GM19452 (cell line): ENCODE results near the gene OR2T2.
A peak's percentile ranks its signal among the peaks of the same experiment; 100 is the strongest.
"Not testable (repeated sequence)": the region's sequence is repeated elsewhere in the genome, so short reads cannot be mapped to it uniquely, and the experiment has no call there.

Experiments
- ATAC-seq: cut with Tn5 transposase; IDR thresholded peaks from one replicate; pipeline ENCODE4 v1.9.1; 2021; ENCODE audit not compliant: unreplicated experiment

The OR2T2 gene

DNA sequence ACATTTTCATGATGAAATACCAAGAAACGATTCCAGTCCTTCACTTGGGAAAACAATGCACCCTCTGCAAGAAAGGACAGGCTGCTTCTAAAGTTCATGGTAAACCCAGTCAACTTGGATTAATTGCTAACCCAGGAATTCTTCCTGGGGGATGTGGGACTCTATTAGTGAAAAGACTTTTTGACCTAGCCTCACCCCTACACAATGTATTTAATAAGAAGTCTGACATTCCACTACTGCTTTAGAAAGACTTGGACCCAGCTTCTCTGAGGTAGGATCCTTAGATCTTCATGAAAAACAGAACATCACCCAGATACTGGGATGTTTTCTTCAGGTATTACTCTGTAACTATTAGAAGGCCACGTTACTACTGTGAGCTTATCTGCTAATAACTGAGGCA lies at the start of gene OR2T2:
OR2T2 (plus strand) TSS at position 239 of the 400 bp plus-strand sequence. CDS start 7,161 bp downstream, outside the sequence.
- not testable (repeated sequence) for ATAC-seq

DNA sequence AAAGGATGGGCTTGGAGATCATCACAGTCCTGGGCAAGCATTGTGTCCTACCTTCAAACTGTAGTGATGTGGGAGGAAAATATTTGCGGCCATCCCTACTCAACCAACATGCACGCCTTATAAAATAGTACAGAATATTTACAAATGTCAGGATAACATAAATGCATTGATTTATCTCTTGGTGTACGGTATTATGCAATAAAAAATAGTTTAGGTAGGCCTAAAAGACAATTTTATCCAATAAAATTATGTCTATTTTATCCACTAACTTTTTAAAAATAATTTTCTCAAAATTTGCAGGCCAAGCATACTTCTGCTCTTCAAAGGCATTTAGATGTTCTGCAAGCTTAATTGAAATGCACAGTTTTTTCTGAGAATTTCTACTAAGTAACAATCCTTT lies 42.7 kb upstream of the OR2T2 start, which contains the start of gene OR2T1:
OR2T1 (plus strand) TSS at position 301 of the 400 bp plus-strand sequence. CDS start 3,100 bp downstream, outside the sequence.
- ATAC-seq: no peak

DNA sequence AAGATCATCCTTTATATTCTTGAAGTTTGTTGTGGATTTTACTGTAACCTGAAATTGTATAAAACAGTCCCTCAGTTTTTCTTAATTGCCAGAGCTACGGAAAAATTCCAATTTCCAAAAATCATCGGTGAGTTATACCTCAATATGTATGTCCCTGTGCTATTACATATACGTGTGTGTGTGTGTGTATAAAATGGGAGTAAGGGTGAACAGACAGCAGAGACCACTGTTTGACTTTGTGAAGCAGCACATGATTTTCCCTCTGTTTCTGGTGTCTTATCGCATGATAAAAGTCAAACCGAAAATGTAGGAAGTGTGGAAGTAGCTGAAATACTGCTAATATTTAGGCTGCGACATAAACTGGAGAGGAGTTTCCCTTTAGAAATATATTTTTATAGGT lies 41.4 kb upstream of the OR2T2 start:
- ATAC-seq: no peak

DNA sequence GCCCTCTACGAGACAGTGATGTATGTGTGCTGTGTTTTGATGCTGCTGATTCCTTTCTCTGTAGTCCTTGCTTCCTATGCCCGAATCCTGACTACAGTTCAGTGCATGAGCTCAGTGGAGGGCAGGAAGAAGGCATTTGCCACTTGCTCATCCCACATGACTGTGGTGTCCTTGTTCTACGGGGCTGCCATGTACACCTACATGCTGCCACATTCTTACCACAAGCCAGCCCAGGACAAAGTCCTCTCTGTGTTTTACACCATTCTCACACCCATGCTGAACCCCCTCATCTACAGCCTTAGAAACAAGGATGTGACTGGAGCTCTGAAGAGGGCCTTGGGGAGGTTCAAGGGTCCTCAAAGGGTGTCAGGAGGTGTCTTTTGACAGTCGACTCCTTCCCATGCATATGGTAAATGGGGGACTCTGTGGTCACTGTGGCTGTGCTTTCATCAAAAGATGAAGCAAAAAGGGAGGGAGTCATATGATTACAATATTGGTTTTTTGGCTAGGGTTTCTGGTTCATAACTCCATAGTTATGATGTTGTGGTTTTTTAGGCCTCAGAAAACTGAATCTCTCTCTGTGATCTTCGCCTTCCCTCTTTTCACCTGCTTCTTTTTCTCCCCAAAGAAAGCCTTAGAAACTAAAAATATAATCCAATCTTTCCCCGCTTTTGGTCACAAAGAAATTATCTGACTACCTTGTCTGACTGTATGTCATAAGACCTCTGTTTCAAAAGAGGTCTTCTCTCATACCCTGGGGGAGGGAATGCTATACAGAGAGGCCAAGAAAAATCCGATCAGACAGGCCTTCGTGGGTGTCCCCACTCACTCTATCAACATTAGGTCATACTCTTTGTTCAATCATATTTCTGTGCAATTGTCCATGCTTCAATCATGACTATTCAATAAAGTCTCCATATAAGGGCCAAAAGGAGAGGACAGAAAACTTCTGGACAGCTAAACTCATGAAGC lies 38.4 kb upstream of the OR2T2 start:
- no peak for ATAC-seq

DNA sequence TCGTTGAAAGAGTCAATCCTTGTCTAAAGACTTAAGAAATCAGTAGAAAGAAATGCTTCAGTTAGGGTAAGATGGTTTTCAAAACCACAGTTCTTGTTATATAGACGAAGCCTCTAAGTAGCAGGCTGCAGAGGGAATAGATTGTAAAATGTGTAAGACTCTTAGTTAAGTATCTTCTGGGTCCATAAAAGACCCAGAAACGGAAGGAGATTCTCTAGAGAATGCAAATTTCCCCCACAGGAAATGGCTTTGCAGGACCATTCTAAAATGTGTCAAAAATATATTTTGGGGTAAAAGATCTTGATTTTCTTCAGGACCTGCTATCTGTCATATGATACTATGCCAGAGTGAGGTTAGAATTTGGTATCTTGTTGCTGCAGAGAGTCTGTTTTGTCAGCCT lies 29.2 kb upstream of the OR2T2 start:
- no peak for ATAC-seq

GRCh38 chr1:248417854-248418253 lies 27.6 kb upstream of the OR2T2 start:
- ATAC-seq: no peak

GRCh38 chr1:248421384-248421783 lies 24.1 kb upstream of the OR2T2 start:
- ATAC-seq: no peak

DNA sequence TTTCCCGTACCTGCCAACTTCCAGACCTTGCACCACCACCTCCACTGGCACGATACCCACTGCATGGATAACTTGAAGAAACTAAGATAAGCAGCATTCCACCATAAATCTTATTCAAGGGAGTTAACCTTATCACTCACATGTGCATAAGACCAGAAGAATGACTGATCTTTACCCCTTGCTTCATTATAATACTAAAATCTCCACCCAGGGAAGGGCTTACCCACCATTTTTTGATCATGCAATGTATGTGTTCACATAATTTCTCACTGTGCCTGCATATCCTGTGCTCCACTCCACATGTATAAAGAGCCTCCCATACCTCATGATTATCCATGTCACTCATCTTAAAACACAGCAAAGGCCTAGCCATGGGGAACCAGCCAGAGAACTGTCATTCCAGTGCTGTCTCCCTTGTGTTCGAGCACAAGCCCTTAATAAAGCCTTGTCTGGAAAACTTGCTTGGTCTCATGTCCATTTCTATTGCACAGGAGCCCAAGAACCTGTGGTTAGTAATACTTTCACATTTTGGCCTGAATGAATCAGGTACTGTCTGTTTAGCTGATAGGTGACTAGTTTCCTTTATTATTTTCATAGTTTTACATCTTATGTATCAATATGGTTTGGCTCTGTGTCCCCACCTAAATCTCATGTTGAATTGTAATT lies 17.8 kb upstream of the OR2T2 start:
- peak; percentile 77 for ATAC-seq

DNA sequence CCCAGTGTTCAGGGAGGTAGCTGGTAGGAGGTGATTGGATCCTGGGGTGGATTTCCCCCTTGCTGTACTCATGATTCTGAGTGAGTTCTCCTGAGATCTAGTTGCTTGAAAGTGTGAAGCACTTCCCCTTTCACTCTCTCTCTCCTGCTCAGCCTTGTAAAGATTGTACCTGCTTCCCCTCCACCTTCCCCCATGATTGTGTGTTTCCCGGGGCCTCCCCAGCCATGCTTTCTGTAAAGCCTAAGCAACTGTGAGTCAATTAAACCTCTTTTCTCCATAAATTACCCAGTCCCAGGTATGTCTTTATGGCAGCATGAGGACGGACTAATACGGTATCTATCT lies 17.3 kb upstream of the OR2T2 start:
- peak; percentile 93 for ATAC-seq

DNA sequence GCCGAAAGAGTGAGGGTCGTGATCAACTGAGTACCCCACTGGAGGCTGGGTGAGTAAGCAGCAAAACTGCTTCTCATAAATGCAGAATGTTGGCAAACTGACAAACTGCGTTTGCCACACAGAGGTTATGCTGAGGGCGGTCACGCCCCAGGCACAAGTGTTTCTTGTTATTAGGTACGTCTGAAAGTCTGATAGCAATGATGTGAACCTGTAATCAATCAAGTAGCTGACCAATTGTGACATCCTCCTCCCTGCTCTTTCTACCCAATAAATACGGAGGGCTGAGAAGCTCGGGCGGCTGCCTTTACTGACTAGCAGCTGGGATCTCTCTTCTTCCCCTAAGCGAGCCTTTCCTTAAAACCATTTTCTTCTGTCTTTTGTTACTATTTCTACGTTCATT lies 13.8 kb upstream of the OR2T2 start:
- not testable (repeated sequence) for ATAC-seq

DNA sequence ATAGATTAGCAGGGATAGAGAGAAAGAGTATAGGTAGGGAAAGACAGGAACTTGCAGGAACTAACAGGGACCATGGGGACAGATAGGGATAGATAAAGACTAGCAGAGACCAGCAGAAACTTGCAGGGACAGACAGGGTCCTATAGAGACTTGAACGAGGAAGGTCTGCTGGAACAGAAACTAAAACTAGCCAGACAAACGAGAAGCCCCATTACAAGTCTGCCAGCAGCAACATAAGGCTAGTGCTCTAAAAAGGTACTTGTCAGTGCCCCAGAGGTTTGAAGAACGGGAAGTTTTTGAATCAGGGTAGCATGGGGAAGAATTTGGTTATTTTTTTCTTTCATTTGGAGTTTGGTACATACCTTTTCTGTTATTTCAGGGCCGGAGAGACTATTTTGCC lies 13.2 kb upstream of the OR2T2 start:
- ATAC-seq: not testable (repeated sequence)

DNA sequence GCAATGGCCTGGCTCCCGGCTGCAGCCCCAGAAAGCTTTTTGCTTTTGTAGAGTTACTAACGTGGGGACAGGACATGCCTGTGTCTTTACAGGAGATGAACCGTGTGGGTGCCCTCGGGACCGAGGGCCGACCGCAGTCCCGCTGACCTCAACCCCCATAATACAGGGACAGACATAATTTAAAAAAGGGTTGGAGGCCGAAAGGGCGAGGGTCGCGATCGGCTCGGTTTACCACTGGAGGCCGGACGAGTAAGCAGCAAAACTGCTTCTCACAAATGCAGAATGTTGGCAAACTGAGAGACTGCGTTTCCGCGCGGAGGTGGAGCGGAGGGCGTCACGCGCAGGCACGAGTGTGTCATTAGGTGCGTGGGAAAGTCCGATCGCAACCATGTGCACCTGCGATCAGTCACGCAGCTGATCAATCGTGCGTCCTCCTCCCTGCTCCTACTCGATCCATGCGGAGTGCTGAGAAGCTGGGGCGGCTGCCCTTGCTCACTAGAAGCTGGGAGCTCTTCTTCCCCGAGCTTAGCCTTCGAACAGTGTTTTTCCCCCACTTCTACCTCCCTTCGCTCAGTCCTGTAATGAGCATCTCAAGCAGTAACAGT lies 11.5 kb upstream of the OR2T2 start:
- not testable (repeated sequence) for ATAC-seq

GRCh38 chr1:248434913-248435312 lies 10.5 kb upstream of the OR2T2 start:
- ATAC-seq: not testable (repeated sequence)

- not testable (repeated sequence) for ATAC-seq
Measured at GRCh38 chr1:248436303-248436702, 9.1 kb upstream of the OR2T2 start.

DNA sequence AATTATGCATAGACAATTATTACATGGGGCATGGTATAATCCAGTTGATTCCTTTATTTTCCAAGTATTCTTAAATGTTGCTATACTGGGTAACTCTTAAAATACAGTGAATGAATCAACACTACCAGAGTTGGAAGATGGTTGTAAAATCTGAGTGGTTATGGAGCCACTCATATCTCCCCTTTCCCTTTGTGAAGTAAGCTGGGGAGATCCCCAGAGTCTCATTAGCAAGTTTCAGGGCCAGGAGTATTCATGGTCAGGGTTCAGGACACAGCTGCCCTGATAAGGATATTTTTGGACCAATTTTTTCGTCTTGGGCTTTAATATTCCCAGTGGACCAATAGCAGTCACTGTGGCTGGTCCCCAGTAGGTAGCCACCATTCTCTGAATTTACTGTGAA lies 6.8 kb upstream of the OR2T2 start:
- not testable (repeated sequence) for ATAC-seq

- ATAC-seq: not testable (repeated sequence)
Measured at GRCh38 chr1:248439283-248439682, 6.2 kb upstream of the OR2T2 start.

GRCh38 chr1:248442500-248443277 lies 2.7 kb upstream of the OR2T2 start:
- not testable (repeated sequence) for ATAC-seq

GRCh38 chr1:248444603-248445002 lies 834 bp upstream of the OR2T2 start:
- not testable (repeated sequence) for ATAC-seq

GRCh38 chr1:248448409-248449074 lies 3.1 kb downstream of the OR2T2 start:
- peak; percentile 51 for ATAC-seq

- not testable (repeated sequence) for ATAC-seq
Measured at GRCh38 chr1:248449821-248450465, 4.5 kb downstream of the OR2T2 start.
